Adrenal gland (tissue), 12 donors: Measurements from ENCODE around the gene RPL7A. TPM values are rescaled to one million over a fixed set of nuclear protein-coding genes. Genes with fewer than 3 reads are reported as not detected.
"Not testable (repeated sequence)": the region's sequence is repeated elsewhere in the genome, so short reads cannot be mapped to it uniquely, and the experiment has no call there.

Experiments
- DNase-seq, 7 donors: peaks; one replicate each; pipeline ENCODE4 v3.0.0-alpha.2; 2019 to 2020
- H3K27ac ChIP-seq, 5 donors: fragments of 200-600 bp; sonication (generic) in 4 of 5; 1 replicate in 3 of 5; 2 replicates in 2 of 5; pipeline versions ENCODE4 v1.5.1 to v1.8.0; 2016 to 2020; ENCODE audit warnings: mild to moderate bottlenecking in 1 of 5
- H3K27me3 ChIP-seq: fragments of 200-600 bp; 2 replicates; pipeline ENCODE4 v1.8.0; 2021
- H3K36me3 ChIP-seq, 2 donors: fragments of 200-600 bp; replicated peaks in 1 of 2; 1 replicate in 1 of 2; 2 replicates in 1 of 2; pipeline versions ENCODE4 v1.5.1 to v1.8.0; 2018 to 2022
- H3K4me1 ChIP-seq, 2 donors: fragments of 200-600 bp; replicated peaks in 1 of 2; 1 replicate in 1 of 2; 2 replicates in 1 of 2; pipeline versions ENCODE4 v1.5.1 to v1.8.0; 2018 to 2021
- H3K4me3 ChIP-seq, 4 donors: fragments of 200-600 bp; sonication (generic) in 3 of 4; one replicate each; pipeline ENCODE4 v1.5.1; 2016 to 2018
- H3K9me3 ChIP-seq, 3 donors: fragments of 200-600 bp; sonication (generic) in 1 of 3; replicated peaks in 1 of 3; 1 replicate in 2 of 3; 2 replicates in 1 of 3; pipeline versions ENCODE4 v1.5.1 to v1.8.0; 2016 to 2021
- POLR2A ChIP-seq, 2 donors: fragments of 450-650 bp; IDR thresholded peaks; one replicate each; pipeline ENCODE4 v1.6.1; 2017; ENCODE audit warnings: antibody characterized with exemption in 2 of 2, mild to moderate bottlenecking in 2 of 2, moderate library complexity in 1 of 2
- WGBS, 4 donors: extraction: QIAGEN DNeasy Blood & Tissue Kit in 2 of 4; methylation state at CpG; one replicate each; pipeline versions ENCODE4 v1.1.5 to v1.1.7; 2013 to 2017; 5-methylcytosine and 5-hydroxymethylcytosine counted together
- intact Hi-C, 2 donors: fragments of 100-400 bp; cut with DNase I; formaldehyde crosslinking; loops; one replicate each; pipeline versions ENCODE4 v1.14.1 to v1.15.0; 2022 to 2023
- polyA plus RNA-seq, 3 donors: library from polyadenylated mRNA; stranded (reverse); fragments of 200-250 nt in 2 of 3; fragments of 350-450 nt in 1 of 3; fragmentation: Illumina TruSeq in 1 of 3; extraction: RNeasy Lipid Tissue Mini Kit (QIAGEN cat#74804) in 1 of 3; gene quantifications; one replicate each; pipeline ENCODE4 v1.2.3, GENCODE V29; 2013 to 2014
- total RNA-seq, 9 donors: library from RNA; depleted of rRNA in 4 of 9; stranded (reverse); fragments of >200 nt in 4 of 9; fragments of 120-200 nt in 1 of 9; fragmentation: NEBNext Ultra II Directional in 1 of 9; extraction: Animal tissue kit (Norgen Biotek cat#: 25700) in 1 of 9; gene quantifications; one replicate each; pipeline versions ENCODE4 v1.1.0 to v1.2.4, GENCODE V29; 2013 to 2023
- TF ChIP-seq, protein P1 (sequence below), 6 experiments: fragments of 450-650 bp in 4 of 6; fragments of 200-600 bp in 2 of 6; sonication (generic) in 1 of 6; IDR thresholded peaks; 1 replicate in 5 of 6; 2 replicates in 1 of 6; pipeline versions ENCODE4 v1.5.1 to v1.8.0; 2016 to 2021; ENCODE audit warnings: antibody characterized with exemption in 6 of 6, mild to moderate bottlenecking in 2 of 6, moderate library complexity in 1 of 6
- donor health status: healthy with polysubstance abuse.
- donor health status: Bipolar disorder and iron deficiency.
- donor health status: DM: yes; HTN: yes; CAD: no.
- donor health status: DM: no; HTN: no; CAD: no.
- donor health status: DM: no; HTN: no; CAD: no.
- donor health status: DM: yes; HTN: yes; CAD: no.

The RPL7A gene
- total and polyA plus RNA-seq, 12 donors = 1,875 to 3,598 (median 2,406) TPM

DNA sequence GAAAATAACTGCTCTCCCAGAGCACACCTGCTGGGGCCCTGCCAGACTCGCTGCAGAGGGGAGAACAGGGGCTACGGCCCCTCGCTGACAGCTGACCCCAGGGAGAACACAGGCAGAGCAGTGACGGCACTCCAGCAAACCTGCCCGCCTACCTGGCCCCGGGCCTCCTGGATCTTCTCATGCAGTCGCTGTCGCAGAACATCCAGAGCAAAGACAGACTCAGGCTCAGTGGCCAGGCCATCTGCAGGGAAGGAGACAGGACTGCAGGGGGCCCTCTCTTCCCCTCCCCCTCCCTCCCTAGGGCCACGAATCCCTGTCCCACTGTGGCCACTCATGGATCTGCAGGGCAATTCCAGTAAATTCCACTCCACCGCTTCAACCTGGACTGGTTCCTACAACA is 14.5 kb upstream of the RPL7A start:
- TF ChIP-seq POLR2A (IDR thresholded peaks at IDR 0.05) = no peak
- TF ChIP-seq, protein P1, sequence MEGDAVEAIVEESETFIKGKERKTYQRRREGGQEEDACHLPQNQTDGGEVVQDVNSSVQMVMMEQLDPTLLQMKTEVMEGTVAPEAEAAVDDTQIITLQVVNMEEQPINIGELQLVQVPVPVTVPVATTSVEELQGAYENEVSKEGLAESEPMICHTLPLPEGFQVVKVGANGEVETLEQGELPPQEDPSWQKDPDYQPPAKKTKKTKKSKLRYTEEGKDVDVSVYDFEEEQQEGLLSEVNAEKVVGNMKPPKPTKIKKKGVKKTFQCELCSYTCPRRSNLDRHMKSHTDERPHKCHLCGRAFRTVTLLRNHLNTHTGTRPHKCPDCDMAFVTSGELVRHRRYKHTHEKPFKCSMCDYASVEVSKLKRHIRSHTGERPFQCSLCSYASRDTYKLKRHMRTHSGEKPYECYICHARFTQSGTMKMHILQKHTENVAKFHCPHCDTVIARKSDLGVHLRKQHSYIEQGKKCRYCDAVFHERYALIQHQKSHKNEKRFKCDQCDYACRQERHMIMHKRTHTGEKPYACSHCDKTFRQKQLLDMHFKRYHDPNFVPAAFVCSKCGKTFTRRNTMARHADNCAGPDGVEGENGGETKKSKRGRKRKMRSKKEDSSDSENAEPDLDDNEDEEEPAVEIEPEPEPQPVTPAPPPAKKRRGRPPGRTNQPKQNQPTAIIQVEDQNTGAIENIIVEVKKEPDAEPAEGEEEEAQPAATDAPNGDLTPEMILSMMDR (IDR thresholded peaks at IDR 0.05) = no peak
- WGBS, 4 donors = 64 to 86% (median 76%) methylated on average over 2 to 10 of the region's 10 CpGs
- no peaks in the 10 kb centered on the region for H3K27me3 ChIP-seq
- intact Hi-C loops = loop anchor here (5.0 kb wide), 2 partner anchors 96 to 151 kb away; no protein-coding TSS in a partner anchor
- peaks cover 23% of the 10 kb centered on the region in 2 donors for H3K4me1 ChIP-seq
- H3K4me3 ChIP-seq = no peak overlapping the region
- DNase-seq = peak in 4 of 7 donors; percentile 13 to 24 (median 16)
- H3K9me3 ChIP-seq = no peaks in the 10 kb centered on the region
- H3K36me3 ChIP-seq = peaks cover 0 to 39% of the 10 kb centered on the region in 2 donors
- no peak overlapping the region for H3K27ac ChIP-seq

DNA sequence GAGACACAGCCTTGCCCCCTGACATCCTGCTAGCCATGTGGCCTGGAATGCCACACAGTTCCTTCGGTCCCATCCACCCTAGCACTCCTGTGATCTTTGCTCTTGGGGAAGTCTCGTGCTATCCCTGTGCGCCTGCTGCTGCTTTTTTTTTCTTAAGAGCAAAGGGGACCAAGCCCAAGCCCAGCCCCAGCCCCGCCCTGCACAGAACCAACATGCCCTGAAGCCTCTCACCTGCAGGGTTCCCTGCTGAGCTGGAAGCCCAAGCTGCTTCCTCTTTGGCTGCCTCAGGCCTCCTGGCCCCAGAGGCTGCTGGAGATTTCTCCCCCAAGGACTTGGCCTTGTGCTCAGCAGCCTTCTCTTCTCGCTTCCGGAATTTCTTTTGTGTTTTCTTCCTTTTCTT is 13.9 kb upstream of the RPL7A start:
- WGBS, 4 donors = 61 to 83% (median 67%) methylated on average over 6 of the region's 6 CpGs
- intact Hi-C loops = loop anchor here (5.0 kb wide), 2 partner anchors 97 to 152 kb away; no protein-coding TSS in a partner anchor

DNA sequence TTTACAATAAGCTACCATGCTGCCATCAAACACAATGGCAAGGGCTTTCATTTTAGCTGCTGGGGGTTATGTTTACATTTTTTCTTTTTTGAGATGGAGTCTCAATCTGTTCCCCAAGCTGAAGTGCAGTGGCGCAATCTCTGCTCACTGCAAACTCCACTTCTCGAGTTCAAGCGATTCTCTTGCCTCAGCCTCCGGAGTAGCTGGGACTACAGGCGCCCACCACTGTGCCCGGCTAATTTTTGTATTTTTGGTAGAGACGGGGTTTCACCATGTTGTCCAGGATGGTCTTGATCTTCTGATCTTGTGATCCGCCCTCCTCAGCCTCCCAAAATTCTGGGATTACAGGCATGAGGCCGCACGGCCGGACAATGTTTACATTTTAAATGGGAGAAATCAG is 13.1 kb upstream of the RPL7A start:
- Histone ChIP-seq H3K4me1 (peaks cover 25 to 32% of the 10 kb centered on the region in 2 donors), H3K4me3 (peak overlapping the region in 1 of 4 donors; percentile 64), H3K27ac (peak overlapping the region in 1 of 5 donors; percentile 12), H3K36me3 (peaks cover 0 to 44% of the 10 kb centered on the region in 2 donors)
- DNase-seq = peak in 6 of 7 donors; percentile 4 to 49 (median 14)
- intact Hi-C loops = loop anchor here (5.0 kb wide), 2 partner anchors 98 to 153 kb away; no protein-coding TSS in a partner anchor
- H3K9me3 ChIP-seq, H3K27me3 ChIP-seq: not testable (repeated sequence)
- 62 to 77% (median 71%) methylated on average over 11 of the region's 11 CpGs for WGBS, 4 donors

More for the DNA sequence above, 13.9 kb upstream of the RPL7A start:
- Histone ChIP-seq H3K27me3 (no peaks in the 10 kb centered on the region), H3K36me3 (peaks cover 0 to 40% of the 10 kb centered on the region in 2 donors), H3K9me3 (no peaks in the 10 kb centered on the region), H3K4me1 (peaks cover 23 to 25% of the 10 kb centered on the region in 2 donors), H3K4me3 (no peak overlapping the region), H3K27ac (peak overlapping the region in 1 of 5 donors; percentile 12)
- TF ChIP-seq POLR2A (IDR thresholded peaks at IDR 0.05) = no peak
- TF ChIP-seq, protein P1 (IDR thresholded peaks at IDR 0.05) = no peak
- DNase-seq = peak in 5 of 7 donors; percentile 15 to 46 (median 21)

DNA sequence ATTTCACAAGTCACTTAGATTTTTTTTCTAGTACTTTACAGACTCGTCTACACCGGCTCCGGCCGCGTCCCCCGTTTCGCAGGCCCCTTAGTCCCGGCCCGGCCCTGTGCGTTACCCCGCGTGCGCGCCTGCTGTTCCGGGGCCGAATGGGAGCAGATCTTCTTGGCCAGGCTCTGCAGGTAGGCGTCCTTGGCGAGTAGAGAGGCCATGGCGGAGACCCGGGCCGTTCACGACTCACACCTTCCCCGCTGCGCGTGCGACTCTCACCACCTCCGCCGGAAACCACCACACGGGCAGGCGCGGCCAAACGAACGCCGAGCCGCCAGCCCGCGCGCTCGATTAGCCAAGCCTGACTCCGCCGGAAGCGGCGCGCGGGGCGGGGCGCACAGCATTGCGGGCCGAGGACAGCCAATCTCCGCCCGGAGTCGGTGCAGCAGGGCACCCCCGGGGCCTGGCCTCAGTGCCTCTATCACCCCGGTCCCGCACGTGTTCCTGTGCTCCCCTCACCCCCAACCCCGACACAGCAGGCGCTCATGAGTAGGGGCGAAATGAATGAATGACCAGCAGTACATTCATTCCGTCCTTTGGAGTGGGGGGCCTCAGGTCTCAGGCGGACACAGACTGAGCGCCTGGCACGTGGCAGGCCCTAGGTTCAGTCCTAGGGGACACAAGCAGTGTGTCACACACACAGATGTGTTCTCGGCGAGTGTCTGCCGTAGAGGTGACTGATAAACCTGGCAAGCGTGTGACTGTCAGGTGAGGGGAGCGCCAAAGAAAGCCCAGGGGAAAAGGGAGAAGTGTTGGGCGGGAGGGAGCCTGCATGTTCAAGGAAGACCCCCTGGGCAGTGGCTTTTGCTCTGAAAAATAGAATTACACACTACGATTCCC is 11.8 kb upstream of the RPL7A start, which contains the start of gene SURF6:
Gene SURF6 (minus strand): TSS at position 265 of the 888 bp plus-strand sequence. CDS start 56 bp downstream, at position 209.
- Histone ChIP-seq H3K27me3 (no peaks in the 10 kb centered on the region), H3K27ac (peak within 1 kb of the TSS in 4 of 5 donors; percentile 47 to 81 (median 69)), H3K9me3 (no peaks in the 10 kb centered on the region), H3K4me1 (peaks cover 29 to 44% of the 10 kb centered on the region in 2 donors), H3K36me3 (peaks cover 0 to 39% of the 10 kb centered on the region in 2 donors), H3K4me3 (peak within 1 kb of the TSS; percentile 43 to 92 (median 60))
- intact Hi-C loops = no loop called here
- peak; percentile 34 to 63 for TF ChIP-seq POLR2A (IDR thresholded peaks at IDR 0.05)
- TF ChIP-seq, protein P1 (IDR thresholded peaks at IDR 0.05) = peak in 2 of 6 experiments; percentile 4 to 16
- WGBS, 4 donors = 5 to 24% (median 9%) methylated on average over 20 to 70 of the region's 70 CpGs
- peak; percentile 90 to 94 (median 91) for DNase-seq
